NT2/D1 (cell line): ENCODE data around the gene KLHDC7A.

Experiments used
- YY1 ChIP-seq: IDR thresholded peaks from 2 replicates; pipeline ENCODE4 v1.6.1; 2011; ENCODE audit not compliant: insufficient read length, insufficient read depth
- ZNF274 ChIP-seq: IDR thresholded peaks from 2 replicates; pipeline ENCODE4 v1.6.1; 2011; ENCODE audit warnings: mild to moderate bottlenecking, low read depth, low read length

GRCh38 chr1:18508084-18508483 lies 27.4 kb downstream of the KLHDC7A start:
- TF ChIP-seq YY1: no peak
- TF ChIP-seq ZNF274: no peak
